ENCODE data around the gene CACNA2D3.

DNA sequence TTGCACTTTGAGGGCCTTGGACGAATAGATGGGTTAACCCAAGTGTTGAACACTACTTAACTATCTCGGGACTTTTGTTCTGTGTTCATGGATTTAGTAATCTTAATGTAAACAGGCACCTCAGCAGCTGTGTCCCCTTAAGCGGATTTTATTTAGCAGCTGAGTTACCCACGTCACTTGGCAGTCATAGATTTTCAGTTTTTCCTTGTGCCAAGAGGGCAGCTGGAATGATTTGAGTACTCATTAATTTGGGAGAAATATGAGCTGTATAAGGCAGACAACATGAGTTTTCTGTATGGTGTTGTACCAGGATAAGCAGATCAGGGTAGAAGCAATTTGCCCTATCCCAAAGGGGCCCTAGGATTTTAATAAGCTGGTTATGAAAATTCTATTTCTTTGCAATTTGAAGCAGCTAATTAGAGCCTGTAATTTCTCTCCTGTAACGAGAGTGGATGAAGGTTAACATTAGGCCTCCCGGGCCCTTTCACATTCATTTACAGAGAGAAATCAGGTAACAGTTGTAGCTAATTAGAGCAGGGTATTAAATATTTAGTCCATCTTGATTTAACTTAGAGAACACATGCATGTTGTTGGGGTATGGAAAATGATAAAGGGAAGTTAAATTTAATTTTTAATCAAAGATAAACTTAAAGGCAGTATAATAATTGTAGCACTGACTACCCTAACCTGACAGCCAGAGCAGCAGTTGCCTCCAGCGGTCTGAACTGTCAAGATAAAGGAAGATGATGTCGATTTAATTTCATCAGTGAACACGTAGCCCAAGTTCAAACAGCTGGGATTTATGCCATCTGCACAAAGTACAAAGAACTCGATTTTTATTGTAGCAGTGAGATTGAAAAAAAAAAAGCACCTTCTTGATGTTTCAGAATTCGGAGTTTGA, 611.0 kb downstream of the CACNA2D3 start:
- TF ChIP-seq, protein P1, sequence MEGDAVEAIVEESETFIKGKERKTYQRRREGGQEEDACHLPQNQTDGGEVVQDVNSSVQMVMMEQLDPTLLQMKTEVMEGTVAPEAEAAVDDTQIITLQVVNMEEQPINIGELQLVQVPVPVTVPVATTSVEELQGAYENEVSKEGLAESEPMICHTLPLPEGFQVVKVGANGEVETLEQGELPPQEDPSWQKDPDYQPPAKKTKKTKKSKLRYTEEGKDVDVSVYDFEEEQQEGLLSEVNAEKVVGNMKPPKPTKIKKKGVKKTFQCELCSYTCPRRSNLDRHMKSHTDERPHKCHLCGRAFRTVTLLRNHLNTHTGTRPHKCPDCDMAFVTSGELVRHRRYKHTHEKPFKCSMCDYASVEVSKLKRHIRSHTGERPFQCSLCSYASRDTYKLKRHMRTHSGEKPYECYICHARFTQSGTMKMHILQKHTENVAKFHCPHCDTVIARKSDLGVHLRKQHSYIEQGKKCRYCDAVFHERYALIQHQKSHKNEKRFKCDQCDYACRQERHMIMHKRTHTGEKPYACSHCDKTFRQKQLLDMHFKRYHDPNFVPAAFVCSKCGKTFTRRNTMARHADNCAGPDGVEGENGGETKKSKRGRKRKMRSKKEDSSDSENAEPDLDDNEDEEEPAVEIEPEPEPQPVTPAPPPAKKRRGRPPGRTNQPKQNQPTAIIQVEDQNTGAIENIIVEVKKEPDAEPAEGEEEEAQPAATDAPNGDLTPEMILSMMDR (conservative IDR thresholded peaks at IDR 0.05 in 1 of 2, IDR thresholded peaks at IDR 0.05 in 1 of 2; ENCODE audit: extremely low read depth in 1 of 2, insufficient read depth in 1 of 2, low read depth in 1 of 2, low read length in 2 of 2): no peak
- no peak for TF ChIP-seq EZH2 (IDR thresholded peaks at IDR 0.05; ENCODE audit: borderline replicate concordance, low read length)
